ENCODE measurements around the gene DENND2D. TPM values are rescaled to one million over a fixed set of nuclear protein-coding genes. Genes with fewer than 3 reads are reported as not detected.

The DENND2D gene
- total and polyA plus RNA-seq, 9 of the 15 experiments (the other 6 are each of a cell fraction or from before 2014, with no cell fraction given): 0.08 to 0.44 (median 0.13) TPM; not detected in 6

DNA sequence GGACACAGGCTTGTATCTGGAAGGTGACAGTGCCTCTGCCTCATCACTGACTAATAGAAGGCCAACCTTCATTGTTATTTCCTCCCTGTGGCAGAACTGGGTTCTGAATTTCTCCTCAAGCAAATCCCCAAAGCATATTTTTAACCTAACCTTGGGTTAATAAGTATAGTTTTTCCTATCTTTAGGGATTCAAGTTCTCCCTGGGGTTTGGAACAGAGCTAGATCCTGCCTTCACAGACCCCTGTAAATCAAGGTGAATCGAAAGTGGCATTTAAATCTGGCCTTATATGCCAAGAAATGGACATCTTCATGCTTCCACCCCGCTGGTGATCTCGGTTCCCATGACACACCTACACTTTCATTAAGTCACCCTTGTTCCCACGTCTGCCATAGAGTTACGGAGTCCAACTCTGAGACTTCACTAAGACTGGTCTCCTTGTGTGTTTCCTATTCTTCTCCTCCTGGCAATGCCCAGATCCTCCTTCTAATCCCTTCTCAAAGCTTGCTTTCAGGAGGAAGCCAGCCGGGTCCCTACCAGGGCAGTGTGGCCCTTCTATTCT is 22.8 kb upstream of the DENND2D start:
- Histone ChIP-seq H3K27me3 (ENCODE audit: control insufficient read depth in 2 of 2, insufficient read depth in 2 of 2, low read length in 2 of 2) (peaks cover 8 to 18% of the 10 kb centered on the region in 2 experiments; a peak in 4 of 5 replicates), H2AFZ (ENCODE audit: low read depth, low read length) (no peak overlapping the region), H3K36me3 (ENCODE audit: control insufficient read depth, insufficient read depth, low read length) (no peaks in the 10 kb centered on the region), H3K9ac (ENCODE audit: insufficient read depth in 1 of 2, low read depth in 2 of 2, low read length in 2 of 2) (no peak overlapping the region), H3K9me1 (ENCODE audit: control insufficient read depth, insufficient read depth, low read length) (no peaks in the 10 kb centered on the region), H3K79me2 (ENCODE audit: control insufficient read depth, insufficient read depth, low read length) (no peaks in the 10 kb centered on the region), H3K9me3 (replicated peaks; ENCODE audit: control insufficient read depth, insufficient read depth, low read depth, low read length) (no peaks in the 10 kb centered on the region), H3K4me2 (ENCODE audit: insufficient read depth, low read length) (no peak overlapping the region), H3K4me3 (no peak overlapping the region), H3K4me1 (replicated peaks in 1 of 2; ENCODE audit: control insufficient read depth in 2 of 2, insufficient read depth in 2 of 2, low read length in 2 of 2) (no peaks in the 10 kb centered on the region; a peak in 2 of 5 replicates), H3K27ac (ENCODE audit: extremely low read depth, low read depth, low read length) (no peak overlapping the region), H4K20me1 (replicated peaks; ENCODE audit: control insufficient read depth, insufficient read depth, low read length) (peaks cover 2% of the 10 kb centered on the region; the same call in 1 of the 2 replicates)
- DNase-seq (ENCODE audit: extremely low read depth in 1 of 4, low spot score in 3 of 4) (no peak), ATAC-seq (peak; percentile 14; the same call in 2 of the 3 replicates), FAIRE-seq (no peak)
- in situ Hi-C loops (cut with MboI): loop anchor here (5.0 to 10.0 kb wide), 2 partner anchors 172 to 544 kb away; no protein-coding TSS in a partner anchor
- CTCF ChIA-PET (ENCODE audit: low intra/inter-chr PET ratio): interaction anchor here (0.7 to 3.0 kb wide), 7 partner anchors 109 to 547 kb away, joined by 3 to 21 read pairs (median 3); no protein-coding TSS in a partner anchor
- TF ChIP-seq, protein P1, sequence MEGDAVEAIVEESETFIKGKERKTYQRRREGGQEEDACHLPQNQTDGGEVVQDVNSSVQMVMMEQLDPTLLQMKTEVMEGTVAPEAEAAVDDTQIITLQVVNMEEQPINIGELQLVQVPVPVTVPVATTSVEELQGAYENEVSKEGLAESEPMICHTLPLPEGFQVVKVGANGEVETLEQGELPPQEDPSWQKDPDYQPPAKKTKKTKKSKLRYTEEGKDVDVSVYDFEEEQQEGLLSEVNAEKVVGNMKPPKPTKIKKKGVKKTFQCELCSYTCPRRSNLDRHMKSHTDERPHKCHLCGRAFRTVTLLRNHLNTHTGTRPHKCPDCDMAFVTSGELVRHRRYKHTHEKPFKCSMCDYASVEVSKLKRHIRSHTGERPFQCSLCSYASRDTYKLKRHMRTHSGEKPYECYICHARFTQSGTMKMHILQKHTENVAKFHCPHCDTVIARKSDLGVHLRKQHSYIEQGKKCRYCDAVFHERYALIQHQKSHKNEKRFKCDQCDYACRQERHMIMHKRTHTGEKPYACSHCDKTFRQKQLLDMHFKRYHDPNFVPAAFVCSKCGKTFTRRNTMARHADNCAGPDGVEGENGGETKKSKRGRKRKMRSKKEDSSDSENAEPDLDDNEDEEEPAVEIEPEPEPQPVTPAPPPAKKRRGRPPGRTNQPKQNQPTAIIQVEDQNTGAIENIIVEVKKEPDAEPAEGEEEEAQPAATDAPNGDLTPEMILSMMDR (IDR thresholded peaks at IDR 0.05 in 2 of 3, conservative IDR thresholded peaks at IDR 0.05 in 1 of 3; ENCODE audit: insufficient read depth in 2 of 3, low read depth in 1 of 3, low read length in 3 of 3): peak in 1 of 3 experiments; percentile 25; a peak in 1 of 6 replicates
- TF ChIP-seq, protein P2, sequence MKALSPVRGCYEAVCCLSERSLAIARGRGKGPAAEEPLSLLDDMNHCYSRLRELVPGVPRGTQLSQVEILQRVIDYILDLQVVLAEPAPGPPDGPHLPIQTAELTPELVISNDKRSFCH (CRISPR knock-in tag; IDR thresholded peaks at IDR 0.05): no peak
- TF ChIP-seq, protein P2 (tag; IDR thresholded peaks at IDR 0.05): 0 out of 2 replicates have a peak, but pooled peaks have one; percentile 3
- TF ChIP-seq ZNF561 (CRISPR knock-in tag; conservative IDR thresholded peaks at IDR 0.05) (no peak), ESRRA (IDR thresholded peaks at IDR 0.05; ENCODE audit: borderline replicate concordance, low read depth) (0 out of 2 replicates have a peak, but pooled peaks have one; percentile 5), ZNF778 (CRISPR knock-in tag; IDR thresholded peaks at IDR 0.05) (0 out of 2 replicates have a peak, but pooled peaks have one; percentile 36), ZC3H8 (IDR thresholded peaks at IDR 0.05) (no peak)
- POLR2A ChIA-PET: interaction anchor here (0.6 to 0.9 kb wide), 6 partner anchors 9 to 613 kb away, joined by 3 to 5 read pairs (median 4); no protein-coding TSS in a partner anchor
- no TSS peak for BruUV-seq (replicated peaks)
- 5% methylated on average over 6 of the region's 6 CpGs for WGBS (ENCODE audit: insufficient coverage, low coverage, missing lambda C conversion rate)
- intact Hi-C loops (cut with micrococcal nuclease): loop anchor here (1.0 to 5.0 kb wide), 5 partner anchors 111 to 214 kb away; no protein-coding TSS in a partner anchor

Data from K562 (cell line).